DND-41 (cell line): ENCODE results near the gene PCSK2.

Source experiments
- ATAC-seq: fragments of 200-7000 bp; cut with Tn5 transposase; 3 replicates; pipeline ENCODE4 v1.9.1; 2021; ENCODE audit warnings: low read depth; ENCODE audit not compliant: insufficient read depth
- DNase-seq: peaks from one replicate; pipeline ENCODE4 v3.0.0-alpha.2; 2020
- H2AFZ ChIP-seq: 2 replicates; pipeline ENCODE4 v1.6.0; 2012; ENCODE audit warnings: low read depth, low read length
- H3K27ac ChIP-seq: 2 replicates; pipeline ENCODE4 v1.5.1; 2012; ENCODE audit warnings: low read length, inconsistent platforms
- H3K27me3 ChIP-seq: fragments of 200-600 bp; sonication (generic); 2 replicates; pipeline ENCODE4 v1.6.0; 2012; ENCODE audit warnings: low read length, mild to moderate bottlenecking, inconsistent platforms; ENCODE audit not compliant: insufficient read depth, poor library complexity
- H3K36me3 ChIP-seq: 2 replicates; pipeline ENCODE4 v1.5.1; 2012; ENCODE audit warnings: low read length, inconsistent platforms; ENCODE audit not compliant: insufficient read depth
- H3K4me1 ChIP-seq: 2 replicates; pipeline ENCODE4 v1.5.1; 2012; ENCODE audit warnings: mild to moderate bottlenecking, low read length; ENCODE audit not compliant: insufficient read depth
- H3K4me2 ChIP-seq: 2 replicates; pipeline ENCODE4 v1.6.0; 2012; ENCODE audit warnings: mild to moderate bottlenecking, moderate library complexity, low read length, inconsistent platforms; ENCODE audit not compliant: insufficient read depth
- H3K4me3 ChIP-seq, 2 experiments: fragments of 200-600 bp in 1 of 2; shearing (Covaris generic) in 1 of 2; 2 replicates each; pipeline ENCODE4 v1.5.1; 2012 to 2016; ENCODE audit warnings: inconsistent platforms in 2 of 2, low read length in 2 of 2, mild to moderate bottlenecking in 2 of 2, low read depth in 1 of 2, moderate library complexity in 1 of 2
- H3K79me2 ChIP-seq: 2 replicates; pipeline ENCODE4 v1.6.0; 2012; ENCODE audit warnings: low read length, inconsistent platforms; ENCODE audit not compliant: insufficient read depth
- H3K9ac ChIP-seq: 2 replicates; pipeline ENCODE4 v1.6.0; 2012; ENCODE audit warnings: low read depth, mild to moderate bottlenecking, inconsistent platforms, low read length, moderate library complexity
- H3K9me3 ChIP-seq: 2 replicates; pipeline ENCODE4 v1.5.1; 2012; ENCODE audit warnings: low read length, moderate library complexity, mild to moderate bottlenecking, inconsistent platforms; ENCODE audit not compliant: insufficient read depth, severe bottlenecking
- H4K20me1 ChIP-seq: 2 replicates; pipeline ENCODE4 v1.6.0; 2012; ENCODE audit warnings: low read length; ENCODE audit not compliant: insufficient read depth
- CTCF ChIP-seq: IDR thresholded peaks from 2 replicates; pipeline ENCODE4 v1.5.1; 2012; ENCODE audit warnings: borderline replicate concordance, low read length, moderate library complexity, mild to moderate bottlenecking; ENCODE audit not compliant: poor library complexity, severe bottlenecking; ENCODE audit errors: extremely low read depth
- EZH2 ChIP-seq: IDR thresholded peaks from 3 replicates; pipeline ENCODE4 v1.6.1; 2012; ENCODE audit warnings: borderline replicate concordance, low read depth, mild to moderate bottlenecking, moderate library complexity, low read length, inconsistent platforms; ENCODE audit not compliant: severe bottlenecking

PCSK2 gene

GRCh38 chr20:17273717-17274116 is 46.9 kb downstream of the PCSK2 start:
- H3K4me1 ChIP-seq: no peaks in the 10 kb centered on the region
- no peaks in the 10 kb centered on the region for H4K20me1 ChIP-seq
- H3K4me2 ChIP-seq: no peak overlapping the region
- DNase-seq (no peak), ATAC-seq (no peak)
- H3K27me3 ChIP-seq: peaks cover 4% of the 10 kb centered on the region
- no peak overlapping the region for H3K27ac ChIP-seq
- H3K9me3 ChIP-seq: no peaks in the 10 kb centered on the region
- TF ChIP-seq CTCF (no peak), EZH2 (no peak)
- H2AFZ ChIP-seq: no peak overlapping the region
- H3K4me3 ChIP-seq: no peak overlapping the region
- no peaks in the 10 kb centered on the region for H3K79me2 ChIP-seq
- no peaks in the 10 kb centered on the region for H3K36me3 ChIP-seq
- H3K9ac ChIP-seq: no peak overlapping the region

- Histone ChIP-seq H3K4me3 (no peak overlapping the region), H3K27ac (no peak overlapping the region), H3K9ac (no peak overlapping the region), H3K4me1 (no peaks in the 10 kb centered on the region), H3K9me3 (no peaks in the 10 kb centered on the region), H3K27me3 (no peaks in the 10 kb centered on the region), H2AFZ (no peak overlapping the region), H3K79me2 (no peaks in the 10 kb centered on the region), H3K36me3 (no peaks in the 10 kb centered on the region), H4K20me1 (no peaks in the 10 kb centered on the region), H3K4me2 (no peak overlapping the region)
- no peak for DNase-seq
- TF ChIP-seq EZH2: no peak
- TF ChIP-seq CTCF: no peak
- no peak for ATAC-seq
Measured at GRCh38 chr20:17276101-17276500, 49.3 kb downstream of the PCSK2 start.

GRCh38 chr20:17281478-17281877 is 54.6 kb downstream of the PCSK2 start:
- peak; percentile 26 for DNase-seq
- no peak overlapping the region for H3K4me2 ChIP-seq
- TF ChIP-seq EZH2 (no peak), CTCF (peak; percentile 58)

GRCh38 chr20:17282501-17282900 is 55.7 kb downstream of the PCSK2 start:
- Histone ChIP-seq H3K27ac (no peak overlapping the region), H3K4me3 (no peak overlapping the region), H4K20me1 (no peaks in the 10 kb centered on the region), H3K36me3 (no peaks in the 10 kb centered on the region), H3K9me3 (no peaks in the 10 kb centered on the region), H3K9ac (no peak overlapping the region), H3K27me3 (no peaks in the 10 kb centered on the region), H2AFZ (no peak overlapping the region), H3K4me1 (no peaks in the 10 kb centered on the region), H3K4me2 (no peak overlapping the region), H3K79me2 (no peaks in the 10 kb centered on the region)
- TF ChIP-seq EZH2 (no peak), CTCF (no peak)
- ATAC-seq (no peak), DNase-seq (no peak)

More at GRCh38 chr20:17281478-17281877, 54.6 kb downstream of the PCSK2 start:
- Histone ChIP-seq H3K79me2 (no peaks in the 10 kb centered on the region), H3K4me1 (no peaks in the 10 kb centered on the region), H3K9me3 (no peaks in the 10 kb centered on the region), H3K27me3 (no peaks in the 10 kb centered on the region), H4K20me1 (no peaks in the 10 kb centered on the region), H3K9ac (no peak overlapping the region), H3K27ac (no peak overlapping the region), H2AFZ (no peak overlapping the region), H3K36me3 (no peaks in the 10 kb centered on the region), H3K4me3 (no peak overlapping the region)
- ATAC-seq: no peak
